Measurements from ENCODE around the gene EDC4. TPM values are rescaled to one million over a fixed set of nuclear protein-coding genes. Genes with fewer than 3 reads are reported as not detected.

The EDC4 gene
- total and polyA plus RNA-seq, 9 of the 15 experiments (the other 6 are each of a cell fraction or from before 2014, with no cell fraction given) = 1.1 to 131 (median 74.0) TPM

DNA sequence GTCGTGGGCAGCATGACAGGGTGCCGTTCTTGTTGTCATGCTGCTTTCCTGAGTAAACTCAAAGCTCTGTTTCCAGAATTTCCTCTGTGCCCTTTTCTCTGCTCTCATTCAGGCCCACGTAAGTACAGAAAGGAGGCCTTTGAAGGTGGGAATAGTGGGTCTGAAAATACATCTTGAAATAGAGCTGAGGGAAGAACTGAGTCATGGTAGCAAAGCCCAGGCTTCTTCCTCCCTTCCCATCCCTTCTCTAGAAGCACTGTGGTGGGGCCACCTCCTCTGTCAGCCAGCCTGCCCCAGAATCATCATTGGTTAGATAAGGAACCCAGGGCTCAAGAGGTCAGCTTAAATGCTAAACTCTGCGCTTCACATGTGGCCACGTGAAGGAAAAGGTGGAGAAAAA, 49.4 kb downstream of the EDC4 start (continued):
- TF ChIP-seq, protein P1, sequence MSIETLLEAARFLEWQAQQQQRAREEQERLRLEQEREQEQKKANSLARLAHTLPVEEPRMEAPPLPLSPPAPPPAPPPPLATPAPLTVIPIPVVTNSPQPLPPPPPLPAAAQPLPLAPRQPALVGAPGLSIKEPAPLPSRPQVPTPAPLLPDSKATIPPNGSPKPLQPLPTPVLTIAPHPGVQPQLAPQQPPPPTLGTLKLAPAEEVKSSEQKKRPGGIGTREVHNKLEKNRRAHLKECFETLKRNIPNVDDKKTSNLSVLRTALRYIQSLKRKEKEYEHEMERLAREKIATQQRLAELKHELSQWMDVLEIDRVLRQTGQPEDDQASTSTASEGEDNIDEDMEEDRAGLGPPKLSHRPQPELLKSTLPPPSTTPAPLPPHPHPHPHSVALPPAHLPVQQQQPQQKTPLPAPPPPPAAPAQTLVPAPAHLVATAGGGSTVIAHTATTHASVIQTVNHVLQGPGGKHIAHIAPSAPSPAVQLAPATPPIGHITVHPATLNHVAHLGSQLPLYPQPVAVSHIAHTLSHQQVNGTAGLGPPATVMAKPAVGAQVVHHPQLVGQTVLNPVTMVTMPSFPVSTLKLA (conservative IDR thresholded peaks at IDR 0.05) = peak in 1 of 2 experiments; percentile 24; a peak in 1 of 4 replicates
- TF ChIP-seq, protein P2, sequence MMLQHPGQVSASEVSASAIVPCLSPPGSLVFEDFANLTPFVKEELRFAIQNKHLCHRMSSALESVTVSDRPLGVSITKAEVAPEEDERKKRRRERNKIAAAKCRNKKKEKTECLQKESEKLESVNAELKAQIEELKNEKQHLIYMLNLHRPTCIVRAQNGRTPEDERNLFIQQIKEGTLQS (IDR thresholded peaks at IDR 0.05) = peak; percentile 18; the same call in 1 of the 2 replicates
- TF ChIP-seq, protein P2 (CRISPR knock-in tag; conservative IDR thresholded peaks at IDR 0.05) = no peak
- TF ChIP-seq SOX6 (IDR thresholded peaks at IDR 0.05) (no peak), LEF1 (IDR thresholded peaks at IDR 0.05) (0 out of 2 replicates have a peak, but pooled peaks have one; percentile 32), TFAM (CRISPR knock-in tag; conservative IDR thresholded peaks at IDR 0.05) (no peak), MXI1 (IDR thresholded peaks at IDR 0.05; ENCODE audit: low read depth, low read length) (no peak), CREM (IDR thresholded peaks at IDR 0.05; ENCODE audit: low read depth) (peak; percentile 26; the same call in 1 of the 2 replicates), FOXM1 (IDR thresholded peaks at IDR 0.05; ENCODE audit: low read depth) (no peak), FOXM1 (CRISPR knock-in tag; IDR thresholded peaks at IDR 0.05; ENCODE audit: low read depth) (no peak), ZFX (CRISPR knock-in tag; IDR thresholded peaks at IDR 0.05) (no peak), CHD4 (IDR thresholded peaks at IDR 0.05; ENCODE audit: insufficient read depth, insufficient replicate concordance, low read depth, low read length, poor library complexity, severe bottlenecking) (no peak), RCOR1 (IDR thresholded peaks at IDR 0.05; ENCODE audit: borderline replicate concordance in 1 of 2, low read depth in 2 of 2, low read length in 2 of 2) (peak in 1 of 2 experiments; percentile 76; a peak in 1 of 4 replicates), ZNF76 (CRISPR knock-in tag; IDR thresholded peaks at IDR 0.05; ENCODE audit: borderline replicate concordance) (no peak), CTBP1 (IDR thresholded peaks at IDR 0.05; ENCODE audit: borderline replicate concordance) (peak; percentile 29; the same call in 1 of the 2 replicates), ERF (CRISPR knock-in tag; IDR thresholded peaks at IDR 0.05) (no peak), ZNF175 (CRISPR knock-in tag; IDR thresholded peaks at IDR 0.05; ENCODE audit: low read depth) (no peak), ARID1B (IDR thresholded peaks at IDR 0.05) (0 out of 2 replicates have a peak, but pooled peaks have one; percentile 12)
- TF ChIP-seq, protein P3, sequence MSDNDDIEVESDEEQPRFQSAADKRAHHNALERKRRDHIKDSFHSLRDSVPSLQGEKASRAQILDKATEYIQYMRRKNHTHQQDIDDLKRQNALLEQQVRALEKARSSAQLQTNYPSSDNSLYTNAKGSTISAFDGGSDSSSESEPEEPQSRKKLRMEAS (CRISPR knock-in tag; IDR thresholded peaks at IDR 0.05) = peak; percentile 36; the same call in 1 of the 2 replicates
